Osteoblast (primary cell): ENCODE measurements around the gene PIK3R2. TPM values are rescaled to one million over a fixed set of nuclear protein-coding genes. Genes with fewer than 3 reads are reported as not detected.
A peak's percentile ranks its signal among the peaks of the same experiment; 100 is the strongest.

Source experiments
- DNase-seq: peaks from one replicate; pipeline ENCODE4 v3.0.0; 2011; ENCODE audit warnings: low spot score, mixed read lengths; ENCODE audit not compliant: insufficient read length; ENCODE audit errors: missing footprints
- H2AFZ ChIP-seq: 2 replicates; pipeline ENCODE4 v1.6.0; 2011; ENCODE audit warnings: mild to moderate bottlenecking, low read length
- H3K27ac ChIP-seq: 2 replicates; pipeline ENCODE4 v1.5.1; 2011; ENCODE audit warnings: mild to moderate bottlenecking, low read depth, low read length, moderate library complexity
- H3K27me3 ChIP-seq: 2 replicates; pipeline ENCODE4 v1.6.0; 2012; ENCODE audit warnings: mild to moderate bottlenecking, control low read depth, inconsistent platforms, low read length, moderate library complexity; ENCODE audit not compliant: insufficient read depth
- H3K36me3 ChIP-seq: 2 replicates; pipeline ENCODE4 v1.5.1; 2011; ENCODE audit warnings: mild to moderate bottlenecking, low read length, control low read depth, moderate library complexity; ENCODE audit not compliant: insufficient read depth
- H3K4me1 ChIP-seq: 2 replicates; pipeline ENCODE4 v1.5.1; 2011; ENCODE audit warnings: mild to moderate bottlenecking, low read length, control low read depth, moderate library complexity; ENCODE audit not compliant: insufficient read depth
- H3K4me2 ChIP-seq: 2 replicates; pipeline ENCODE4 v1.6.0; 2011; ENCODE audit warnings: mild to moderate bottlenecking, low read length; ENCODE audit not compliant: insufficient read depth
- H3K4me3 ChIP-seq: fragments of 200-600 bp; sonication (generic); 3 replicates; pipeline ENCODE4 v1.5.1; 2012; ENCODE audit warnings: mild to moderate bottlenecking, low read length, inconsistent platforms; ENCODE audit not compliant: insufficient read depth
- H3K79me2 ChIP-seq: 2 replicates; pipeline ENCODE4 v1.6.0; 2012; ENCODE audit warnings: mild to moderate bottlenecking, low read length, control low read depth, inconsistent platforms; ENCODE audit not compliant: insufficient read depth
- H3K9me3 ChIP-seq: 2 replicates; pipeline ENCODE4 v1.5.1; 2011; ENCODE audit warnings: low read depth, low read length, control low read depth
- H4K20me1 ChIP-seq: 2 replicates; pipeline ENCODE4 v1.6.0; 2012; ENCODE audit warnings: mild to moderate bottlenecking, low read length, control low read depth; ENCODE audit not compliant: insufficient read depth
- total RNA-seq: library from RNA; depleted of rRNA; stranded (reverse); fragments of >200 nt; gene quantifications from 2 replicates; pipeline ENCODE4 v1.2.3, GENCODE V29; 2012
- TF ChIP-seq, protein P1 (sequence below): IDR thresholded peaks from 2 replicates; pipeline ENCODE4 v1.5.1; 2011; ENCODE audit warnings: mild to moderate bottlenecking, low read depth, low read length, moderate library complexity; ENCODE audit errors: extremely low read depth

PIK3R2 gene
- total RNA-seq, 1 donor: 25.7 TPM

DNA sequence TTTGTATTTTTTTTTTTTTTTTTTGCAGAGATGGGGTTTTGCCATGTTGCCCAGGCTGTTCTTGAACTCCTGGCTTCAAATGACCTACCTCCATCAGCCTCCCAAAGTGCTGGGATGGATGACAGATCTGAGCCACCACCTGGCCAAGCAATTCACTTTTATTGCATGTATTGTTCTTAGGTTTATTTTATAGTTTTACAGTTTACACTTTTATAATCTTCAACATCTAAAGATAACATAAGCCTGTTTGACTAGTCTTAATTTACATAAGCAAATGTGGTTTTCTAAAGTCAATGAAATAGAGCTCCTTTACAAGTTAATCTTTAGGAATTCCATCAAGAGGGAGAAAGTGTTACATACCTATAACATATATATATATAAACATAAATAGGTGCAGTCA lies 30.6 kb downstream of the PIK3R2 start:
- Histone ChIP-seq H3K36me3 (no peaks in the 10 kb centered on the region), H3K4me1 (no peaks in the 10 kb centered on the region), H4K20me1 (no peaks in the 10 kb centered on the region), H3K27ac (no peak overlapping the region), H3K4me2 (no peak overlapping the region), H3K4me3 (no peak overlapping the region), H2AFZ (no peak overlapping the region), H3K79me2 (no peaks in the 10 kb centered on the region), H3K9me3 (no peaks in the 10 kb centered on the region), H3K27me3 (no peaks in the 10 kb centered on the region)
- no peak for DNase-seq
- TF ChIP-seq, protein P1, sequence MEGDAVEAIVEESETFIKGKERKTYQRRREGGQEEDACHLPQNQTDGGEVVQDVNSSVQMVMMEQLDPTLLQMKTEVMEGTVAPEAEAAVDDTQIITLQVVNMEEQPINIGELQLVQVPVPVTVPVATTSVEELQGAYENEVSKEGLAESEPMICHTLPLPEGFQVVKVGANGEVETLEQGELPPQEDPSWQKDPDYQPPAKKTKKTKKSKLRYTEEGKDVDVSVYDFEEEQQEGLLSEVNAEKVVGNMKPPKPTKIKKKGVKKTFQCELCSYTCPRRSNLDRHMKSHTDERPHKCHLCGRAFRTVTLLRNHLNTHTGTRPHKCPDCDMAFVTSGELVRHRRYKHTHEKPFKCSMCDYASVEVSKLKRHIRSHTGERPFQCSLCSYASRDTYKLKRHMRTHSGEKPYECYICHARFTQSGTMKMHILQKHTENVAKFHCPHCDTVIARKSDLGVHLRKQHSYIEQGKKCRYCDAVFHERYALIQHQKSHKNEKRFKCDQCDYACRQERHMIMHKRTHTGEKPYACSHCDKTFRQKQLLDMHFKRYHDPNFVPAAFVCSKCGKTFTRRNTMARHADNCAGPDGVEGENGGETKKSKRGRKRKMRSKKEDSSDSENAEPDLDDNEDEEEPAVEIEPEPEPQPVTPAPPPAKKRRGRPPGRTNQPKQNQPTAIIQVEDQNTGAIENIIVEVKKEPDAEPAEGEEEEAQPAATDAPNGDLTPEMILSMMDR: no peak

DNA sequence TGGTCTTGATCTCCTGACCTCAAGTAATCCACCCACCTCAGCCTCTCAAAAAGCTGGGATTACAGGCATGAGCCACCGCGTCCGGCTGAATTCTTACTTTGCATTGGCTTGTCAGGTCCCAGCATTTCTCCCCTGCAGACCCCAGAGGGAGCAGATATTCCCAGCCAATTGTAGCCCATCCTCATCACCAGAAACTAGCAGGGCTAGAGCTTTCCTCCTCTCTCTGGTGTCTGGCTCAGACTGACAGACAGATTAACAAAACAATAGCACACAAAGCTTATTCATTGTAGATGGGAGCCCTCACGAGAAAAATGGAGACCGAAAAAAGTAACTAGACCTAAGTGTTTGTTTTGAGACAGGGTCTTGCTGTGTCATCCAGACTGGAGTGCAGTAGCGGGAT lies 32.6 kb downstream of the PIK3R2 start:
- no peaks in the 10 kb centered on the region for H3K27me3 ChIP-seq
- TF ChIP-seq, protein P1: no peak
- H3K4me1 ChIP-seq: no peaks in the 10 kb centered on the region
- H3K79me2 ChIP-seq: no peaks in the 10 kb centered on the region
- H3K4me2 ChIP-seq: no peak overlapping the region
- H3K27ac ChIP-seq: no peak overlapping the region
- no peak for DNase-seq
- no peaks in the 10 kb centered on the region for H3K9me3 ChIP-seq
- no peaks in the 10 kb centered on the region for H3K36me3 ChIP-seq
- no peaks in the 10 kb centered on the region for H4K20me1 ChIP-seq
- H2AFZ ChIP-seq: no peak overlapping the region
- H3K4me3 ChIP-seq: no peak overlapping the region

DNA sequence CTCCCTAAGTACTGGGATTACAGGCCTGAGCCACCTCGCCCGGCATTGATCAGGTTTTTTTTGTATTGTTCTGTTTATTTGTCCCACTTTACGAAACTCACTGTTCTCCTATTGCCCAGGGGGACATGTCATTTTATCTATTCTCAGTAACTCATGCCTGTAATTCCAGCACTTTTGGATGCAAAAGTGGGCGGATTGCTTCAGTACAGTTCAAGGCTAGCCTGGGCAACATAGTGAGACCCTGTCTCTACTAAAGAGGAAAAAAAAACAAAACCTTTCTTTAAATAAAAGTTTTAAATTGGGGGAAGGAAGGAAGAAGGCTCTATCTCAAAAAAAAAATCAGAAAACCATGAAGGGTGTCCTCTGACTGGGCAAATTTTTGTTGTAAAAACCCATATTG lies 37.3 kb downstream of the PIK3R2 start:
- Histone ChIP-seq H3K4me1 (peaks cover 19% of the 10 kb centered on the region), H4K20me1 (no peaks in the 10 kb centered on the region)

DNA sequence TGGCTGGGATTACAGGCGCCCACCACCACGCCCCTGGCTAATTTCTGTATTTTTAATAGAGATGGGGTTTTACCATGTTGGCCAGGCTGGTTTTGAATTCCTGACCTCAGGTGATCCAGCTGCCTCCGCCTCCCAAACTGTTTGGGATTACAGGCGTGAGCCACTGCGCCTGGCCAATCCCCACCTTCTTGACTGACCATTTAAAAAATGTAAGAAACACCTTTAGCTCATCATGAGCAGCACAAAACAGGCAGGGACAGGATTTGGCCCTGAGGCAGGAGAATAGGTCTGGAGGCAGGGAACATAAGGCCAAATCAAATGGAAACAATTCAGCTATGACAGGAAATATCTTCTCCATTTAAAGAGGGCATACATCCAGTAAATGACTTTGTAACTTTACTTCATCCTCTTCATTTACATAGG lies 38.7 kb downstream of the PIK3R2 start:
- DNase-seq: no peak
- H3K4me2 ChIP-seq: peak overlapping the region; percentile 100
- TF ChIP-seq, protein P1: no peak
- H3K9me3 ChIP-seq: no peaks in the 10 kb centered on the region
- peak overlapping the region; percentile 95 for H3K27ac ChIP-seq
- peak overlapping the region; percentile 90 for H3K4me3 ChIP-seq
- H2AFZ ChIP-seq: peak overlapping the region; percentile 91
- no peaks in the 10 kb centered on the region for H4K20me1 ChIP-seq
- H3K4me1 ChIP-seq: peaks cover 19% of the 10 kb centered on the region
- peaks cover 3% of the 10 kb centered on the region for H3K79me2 ChIP-seq
- H3K27me3 ChIP-seq: no peaks in the 10 kb centered on the region
- H3K36me3 ChIP-seq: peaks cover 6% of the 10 kb centered on the region

More for the DNA sequence above, 37.3 kb downstream of the PIK3R2 start:
- no peak overlapping the region for H3K4me3 ChIP-seq
- H3K4me2 ChIP-seq: no peak overlapping the region
- TF ChIP-seq, protein P1: no peak
- no peak overlapping the region for H2AFZ ChIP-seq
- H3K27me3 ChIP-seq: no peaks in the 10 kb centered on the region
- H3K79me2 ChIP-seq: peaks cover 3% of the 10 kb centered on the region
- DNase-seq: no peak
- no peaks in the 10 kb centered on the region for H3K36me3 ChIP-seq
- H3K27ac ChIP-seq: no peak overlapping the region
- no peaks in the 10 kb centered on the region for H3K9me3 ChIP-seq
